Muscle of leg (tissue), 11 donors: ENCODE data around the gene KCP. TPM values are rescaled to one million over a fixed set of nuclear protein-coding genes. Genes with fewer than 3 reads are reported as not detected.

Source experiments
- DNase-seq: peaks from one replicate; pipeline ENCODE4 v3.0.0; 2013
- H3K27ac ChIP-seq: one replicate; pipeline ENCODE4 v1.5.1; 2013; ENCODE audit warnings: mild to moderate bottlenecking, low read length, control low read depth
- H3K27me3 ChIP-seq: one replicate; pipeline ENCODE4 v1.6.1; 2013; ENCODE audit warnings: low read length; ENCODE audit not compliant: control insufficient read depth, insufficient read depth
- H3K36me3 ChIP-seq: one replicate; pipeline ENCODE4 v1.6.1; 2013; ENCODE audit warnings: low read length; ENCODE audit not compliant: control insufficient read depth, insufficient read depth
- H3K4me1 ChIP-seq: one replicate; pipeline ENCODE4 v1.6.1; 2013; ENCODE audit warnings: low read length; ENCODE audit not compliant: control insufficient read depth, insufficient read depth
- H3K4me3 ChIP-seq: one replicate; pipeline ENCODE4 v1.5.1; 2013; ENCODE audit warnings: low read length, control low read depth
- H3K9me3 ChIP-seq: replicated peaks from 2 replicates; pipeline ENCODE4 v1.6.1; 2013; ENCODE audit warnings: low read depth, low read length; ENCODE audit not compliant: control insufficient read depth
- WGBS: methylation state at CpG from one replicate; pipeline ENCODE4 v1.1.5; 2013; ENCODE audit warnings: missing lambda C conversion rate; ENCODE audit not compliant: insufficient coverage; 5-methylcytosine and 5-hydroxymethylcytosine counted together
- polyA plus RNA-seq, 8 donors: library from polyadenylated mRNA; unstranded; fragments of 120-200 nt; gene quantifications; one replicate each; pipeline versions ENCODE4 v1.2.1 to v1.2.3, GENCODE V29; 2013; ENCODE audit warnings: inconsistent platforms in 1 of 8, low replicate concordance in 1 of 8; ENCODE audit not compliant: insufficient read length in 8 of 8, insufficient read depth in 1 of 8
- total RNA-seq: library from RNA; stranded (reverse); fragments of 120-200 nt; gene quantifications from one replicate; pipeline ENCODE4 v1.2.4, GENCODE V29; 2013

The KCP gene
- total and polyA plus RNA-seq, 9 donors = 0.50 to 1.8 (median 1.1) TPM

- Histone ChIP-seq H3K27me3 (peaks cover 28% of the 10 kb centered on the region), H3K36me3 (no peaks in the 10 kb centered on the region), H3K9me3 (no peaks in the 10 kb centered on the region), H3K27ac (no peak overlapping the region), H3K4me3 (no peak overlapping the region), H3K4me1 (peaks cover 11% of the 10 kb centered on the region)
- 75% methylated on average over 17 of the region's 19 CpGs for WGBS
- no peak for DNase-seq
These were observed 21.7 kb upstream of the KCP start for GRCh38 chr7:128931965-128932861.

- Histone ChIP-seq H3K36me3 (no peaks in the 10 kb centered on the region), H3K4me1 (peaks cover 11% of the 10 kb centered on the region), H3K27me3 (peaks cover 19% of the 10 kb centered on the region), H3K4me3 (no peak overlapping the region), H3K9me3 (no peaks in the 10 kb centered on the region), H3K27ac (no peak overlapping the region)
- 90% methylated on average over 15 of the region's 18 CpGs for WGBS
- DNase-seq = no peak
These were observed 20.8 kb upstream of the KCP start for GRCh38 chr7:128931190-128931798.

GRCh38 chr7:128928882-128929788, 18.6 kb upstream of the KCP start:
- Histone ChIP-seq H3K36me3 (no peaks in the 10 kb centered on the region), H3K27me3 (peaks cover 2% of the 10 kb centered on the region), H3K9me3 (no peaks in the 10 kb centered on the region), H3K4me3 (no peak overlapping the region), H3K27ac (no peak overlapping the region), H3K4me1 (peaks cover 9% of the 10 kb centered on the region)
- WGBS = 56% methylated on average over 4 of the region's 14 CpGs
- no peak for DNase-seq

GRCh38 chr7:128928159-128928813, 17.8 kb upstream of the KCP start:
- no peak for DNase-seq
- 89% methylated on average over 6 of the region's 8 CpGs for WGBS
- Histone ChIP-seq H3K36me3 (no peaks in the 10 kb centered on the region), H3K4me3 (no peak overlapping the region), H3K9me3 (no peaks in the 10 kb centered on the region), H3K4me1 (peaks cover 9% of the 10 kb centered on the region), H3K27ac (no peak overlapping the region), H3K27me3 (peaks cover 3% of the 10 kb centered on the region)

GRCh38 chr7:128924707-128925588, 14.4 kb upstream of the KCP start:
- Histone ChIP-seq H3K4me1 (peaks cover 7% of the 10 kb centered on the region), H3K36me3 (no peaks in the 10 kb centered on the region), H3K27me3 (peaks cover 29% of the 10 kb centered on the region), H3K27ac (no peak overlapping the region), H3K4me3 (no peak overlapping the region), H3K9me3 (no peaks in the 10 kb centered on the region)
- 50% methylated on average over 4 of the region's 8 CpGs for whole genome bisulfite sequencing
- no peak for DNase-seq

- WGBS = 100% methylated on average over 1 of the region's 5 CpGs
- H3K4me1 ChIP-seq = peaks cover 7% of the 10 kb centered on the region
- no peaks in the 10 kb centered on the region for H3K9me3 ChIP-seq
- no peaks in the 10 kb centered on the region for H3K36me3 ChIP-seq
- DNase-seq = no peak
- peaks cover 39% of the 10 kb centered on the region for H3K27me3 ChIP-seq
- H3K27ac ChIP-seq = no peak overlapping the region
- no peak overlapping the region for H3K4me3 ChIP-seq
These were observed 12.9 kb upstream of the KCP start for GRCh38 chr7:128923411-128923800.

GRCh38 chr7:128922496-128923410, 12.2 kb upstream of the KCP start:
- Histone ChIP-seq H3K4me3 (no peak overlapping the region), H3K9me3 (no peaks in the 10 kb centered on the region), H3K4me1 (peaks cover 7% of the 10 kb centered on the region), H3K36me3 (no peaks in the 10 kb centered on the region), H3K27me3 (peaks cover 45% of the 10 kb centered on the region), H3K27ac (no peak overlapping the region)
- DNase-seq = no peak
- WGBS = 69% methylated on average over 10 of the region's 16 CpGs

- Histone ChIP-seq H3K9me3 (no peaks in the 10 kb centered on the region), H3K36me3 (no peaks in the 10 kb centered on the region), H3K27ac (no peak overlapping the region), H3K4me3 (no peak overlapping the region), H3K4me1 (peaks cover 7% of the 10 kb centered on the region), H3K27me3 (peaks cover 49% of the 10 kb centered on the region)
- DNase-seq = no peak
- WGBS = 86% methylated on average over 5 of the region's 9 CpGs
These were observed 11.4 kb upstream of the KCP start for GRCh38 chr7:128921866-128922440.
